ENCODE measurements around the gene SYNE1. TPM values are rescaled to one million over a fixed set of nuclear protein-coding genes. Genes with fewer than 3 reads are reported as not detected.
A peak's percentile ranks its signal among the peaks of the same experiment; 100 is the strongest.

The SYNE1 gene
- total and polyA plus RNA-seq, 10 of the 15 experiments (the other 5 are each of a cell fraction or from before 2014, with no cell fraction given): 2.3 to 28.7 (median 14.1) TPM

- no peak for TF ChIP-seq PBX3 (IDR thresholded peaks at IDR 0.05; ENCODE audit: insufficient replicate concordance, low read depth, low read length)
- no peak for TF ChIP-seq YBX1 (IDR thresholded peaks at IDR 0.05)
Observed at GRCh38 chr6:152268846-152269442, 368.2 kb downstream of the SYNE1 start (continued).

DNA sequence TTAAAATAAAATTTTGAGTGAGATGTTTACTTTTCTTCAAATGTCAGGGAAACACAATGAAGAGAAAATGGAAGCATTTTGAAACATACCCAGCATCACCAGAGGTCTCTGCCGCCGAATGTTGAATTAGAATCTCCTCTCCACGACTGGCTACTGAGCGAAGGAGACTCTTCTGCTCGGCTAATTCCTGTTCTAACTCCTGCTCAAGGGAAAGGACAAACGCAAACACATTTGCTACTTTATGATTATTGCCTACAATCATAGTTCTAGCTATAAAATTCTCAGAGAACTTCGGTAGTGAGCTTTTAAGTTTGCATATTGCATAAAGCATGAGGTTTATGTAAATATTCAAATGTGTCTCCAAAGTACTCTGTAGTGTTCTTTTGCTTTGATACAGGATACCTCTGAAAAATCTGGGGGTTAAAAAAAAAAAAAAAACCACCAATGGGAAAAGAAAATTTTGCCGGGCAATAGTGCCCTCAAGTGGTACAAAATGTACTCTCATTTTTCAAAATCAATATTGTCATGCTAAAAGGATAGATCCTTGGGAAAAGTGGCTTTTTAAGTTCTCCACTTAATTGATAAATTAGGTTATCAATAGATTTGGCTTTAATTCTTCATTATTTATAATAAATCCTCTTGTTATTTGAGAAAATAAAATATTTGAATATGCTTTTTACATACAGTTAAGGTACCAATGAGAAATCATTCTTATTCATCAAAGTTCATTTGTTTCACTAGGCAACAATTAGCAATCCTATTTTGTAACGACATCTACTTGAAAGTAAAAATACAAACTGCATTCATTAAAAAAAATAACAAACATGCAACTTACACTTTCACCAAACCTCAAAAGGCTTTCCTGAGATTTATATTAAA, 369.0 kb downstream of the SYNE1 start:
- CTCF ChIA-PET: interaction anchor here (0.6 to 3.3 kb wide), 30 partner anchors 20 to 827 kb away, joined by 3 to 32 read pairs (median 4); no protein-coding TSS in a partner anchor
- H3K4me2 ChIP-seq (ENCODE audit: control insufficient read depth, insufficient read depth): no peak overlapping the region
- peaks cover 1% of the 10 kb centered on the region; the same call in 2 of the 3 replicates for H3K9me3 ChIP-seq (replicated peaks; ENCODE audit: control insufficient read depth, insufficient read depth, low read length)
- no peaks in the 10 kb centered on the region for H3K27me3 ChIP-seq (replicated peaks in 1 of 2; ENCODE audit: control insufficient read depth in 2 of 2, insufficient read depth in 2 of 2, low read length in 1 of 2)
- peaks cover 9% of the 10 kb centered on the region; the same call in 1 of the 2 replicates for H3K4me1 ChIP-seq (ENCODE audit: control insufficient read depth, insufficient read depth, low read length)
- SMC1A ChIA-PET (ENCODE audit: uncharacterized antibody, unreplicated experiment): interaction anchor here (0.6 to 2.5 kb wide), 17 partner anchors 10 to 835 kb away, joined by 3 to 18 read pairs (median 4); no protein-coding TSS in a partner anchor
- POLR2A ChIA-PET: no interaction called here
- no TSS peak for BruUV-seq (replicated peaks)
- H3K4me3 ChIP-seq: no peak overlapping the region
- WGBS (ENCODE audit: insufficient coverage, insufficient replicate concordance, low lambda C conversion rate, missing lambda C conversion rate): 38% methylated on average over 9 of the region's 9 CpGs
- in situ Hi-C loops (cut with MboI): loop anchor here (5.0 kb wide), 1 partner anchor 506 kb away; no protein-coding TSS in a partner anchor
- H3K79me2 ChIP-seq (ENCODE audit: control insufficient read depth, insufficient read depth, low read length): no peaks in the 10 kb centered on the region
- H2AFZ ChIP-seq (ENCODE audit: control insufficient read depth, low read depth, low read length): no peak overlapping the region
- no peak overlapping the region for H3K27ac ChIP-seq (ENCODE audit: control insufficient read depth, insufficient read depth)
- FAIRE-seq (no peak), ATAC-seq (no peak), DNase-seq (ENCODE audit: low read depth, low spot score) (no peak)
- no peaks in the 10 kb centered on the region for H4K20me1 ChIP-seq (ENCODE audit: control insufficient read depth, insufficient read depth)
- intact Hi-C loops (cut with micrococcal nuclease; ENCODE audit: unreplicated experiment): loop anchor here (1.0 to 10.0 kb wide), 5 partner anchors 146 to 823 kb away; no protein-coding TSS in a partner anchor
- RAD21 ChIA-PET (ENCODE audit: unreplicated experiment): interaction anchor here (0.6 to 2.2 kb wide), 16 partner anchors 32 to 862 kb away, joined by 3 to 24 read pairs (median 3); no protein-coding TSS in a partner anchor
- no peak overlapping the region for H3K9ac ChIP-seq (ENCODE audit: control insufficient read depth, insufficient read depth, low read length)
- peaks cover 0 to 3% of the 10 kb centered on the region in 2 experiments; a peak in 2 of 4 replicates for H3K36me3 ChIP-seq (ENCODE audit: control insufficient read depth in 2 of 2, insufficient read depth in 2 of 2, low read length in 1 of 2)
- TF ChIP-seq MYB (IDR thresholded peaks at IDR 0.05; ENCODE audit: borderline replicate concordance, low read depth, low read length): no peak
- peak; percentile 24 to 61 (median 38); a peak in 3 of 6 replicates for TF ChIP-seq CTCF (IDR thresholded peaks at IDR 0.05 in 2 of 3, conservative IDR thresholded peaks at IDR 0.05 in 1 of 3; ENCODE audit: control insufficient read depth in 2 of 3, extremely low read depth in 1 of 3, insufficient read depth in 1 of 3, low read depth in 3 of 3, low read length in 3 of 3)
- TF ChIP-seq EED (IDR thresholded peaks at IDR 0.05; ENCODE audit: low read depth): no peak
- TF ChIP-seq BHLHE40 (IDR thresholded peaks at IDR 0.05; ENCODE audit: borderline replicate concordance in 1 of 2, low read depth in 2 of 2, low read length in 1 of 2): no peak
- no peak for TF ChIP-seq PAX5 (IDR thresholded peaks at IDR 0.05; ENCODE audit: borderline replicate concordance, low read depth, low read length)
- no peak for TF ChIP-seq MYC (IDR thresholded peaks at IDR 0.05; ENCODE audit: insufficient read depth, insufficient read length, insufficient replicate concordance, low read length, severe bottlenecking)
- no peak for TF ChIP-seq ETV6 (conservative IDR thresholded peaks at IDR 0.05 in 1 of 2, IDR thresholded peaks at IDR 0.05 in 1 of 2; ENCODE audit: borderline replicate concordance in 1 of 2, low read depth in 1 of 2)
- no peak for TF ChIP-seq SMAD1 (IDR thresholded peaks at IDR 0.05; ENCODE audit: low read depth, partially characterized antibody)
- peak; percentile 96 for TF ChIP-seq ZNF384 (IDR thresholded peaks at IDR 0.05; ENCODE audit: borderline replicate concordance, low read depth, low read length)
- peak; percentile 35; the same call in 1 of the 2 replicates for TF ChIP-seq RUNX3 (IDR thresholded peaks at IDR 0.05; ENCODE audit: low read length)
- TF ChIP-seq RAD51 (IDR thresholded peaks at IDR 0.05): no peak
- TF ChIP-seq NFIC (IDR thresholded peaks at IDR 0.05; ENCODE audit: low read depth, low read length): no peak
- TF ChIP-seq RAD21 (IDR thresholded peaks at IDR 0.05; ENCODE audit: insufficient read depth, low read depth, low read length): peak; percentile 79
